Mesodermal cell (in vitro differentiated cells): ENCODE measurements around the gene BBS10.
A peak's percentile ranks its signal among the peaks of the same experiment; 100 is the strongest.
"Not testable (repeated sequence)": the region's sequence is repeated elsewhere in the genome, so short reads cannot be mapped to it uniquely, and the experiment has no call there.

Source experiments
- H3K27ac ChIP-seq: 2 replicates; pipeline ENCODE4 v1.7.0; 2013; ENCODE audit warnings: mild to moderate bottlenecking, low read depth, low read length, moderate library complexity; ENCODE audit not compliant: severe bottlenecking
- H3K36me3 ChIP-seq: 2 replicates; pipeline ENCODE4 v1.7.1; 2013; ENCODE audit warnings: mild to moderate bottlenecking, low read length, moderate library complexity; ENCODE audit not compliant: control insufficient read depth, insufficient read depth
- H3K4me1 ChIP-seq: one replicate; pipeline ENCODE4 v1.7.1; 2013; ENCODE audit warnings: mild to moderate bottlenecking, low read length; ENCODE audit not compliant: insufficient read depth, control insufficient read depth, poor library complexity, severe bottlenecking
- H3K4me3 ChIP-seq: 2 replicates; pipeline ENCODE4 v1.7.0; 2013; ENCODE audit warnings: low read length, control low read depth, mild to moderate bottlenecking; ENCODE audit not compliant: insufficient read depth, poor library complexity, severe bottlenecking; ENCODE audit errors: extremely low read depth
- H3K9me3 ChIP-seq: 2 replicates; pipeline ENCODE4 v1.7.1; 2013; ENCODE audit warnings: mild to moderate bottlenecking, low read length, moderate library complexity; ENCODE audit not compliant: control insufficient read depth
- WGBS, 2 experiments: methylation state at CpG; one replicate each; pipeline ENCODE4 v1.1.5; 2013; ENCODE audit warnings: missing lambda C conversion rate in 2 of 2; ENCODE audit not compliant: insufficient coverage in 2 of 2; 5-methylcytosine and 5-hydroxymethylcytosine counted together

The BBS10 gene

DNA sequence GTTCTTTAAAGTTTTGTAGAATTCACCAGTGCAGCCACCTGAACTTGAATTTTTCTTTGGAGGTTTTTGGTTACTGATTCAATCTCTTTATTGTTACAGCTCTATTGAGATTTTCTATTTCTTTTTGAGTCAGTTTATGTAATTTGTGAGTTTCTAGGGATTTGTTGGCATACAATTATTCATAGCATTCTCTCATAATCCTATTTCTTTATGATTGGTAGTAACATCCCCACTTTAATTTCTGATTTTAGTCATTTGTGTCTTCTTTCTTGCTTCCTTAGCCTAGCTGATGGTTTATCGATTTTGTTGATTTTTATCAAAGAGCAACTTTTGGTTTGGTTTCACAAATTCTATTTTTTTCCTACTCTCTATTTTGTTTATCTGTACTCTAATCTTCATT is 17.9 kb upstream of the BBS10 start:
- 100% methylated on average over 1 of the region's 1 CpG; no CpG with 5 or more reads in 1 of the 2 experiments for WGBS, 2 experiments
- no peaks in the 10 kb centered on the region for H3K4me1 ChIP-seq

GRCh38 chr12:76364131-76364530 is 15.9 kb upstream of the BBS10 start:
- not testable (repeated sequence) for H3K9me3 ChIP-seq, H3K4me3 ChIP-seq, H3K4me1 ChIP-seq, H3K27ac ChIP-seq
- WGBS, 2 experiments = 83 to 93% methylated on average over 2 to 3 of the region's 5 CpGs
- H3K36me3 ChIP-seq = peaks cover 45% of the 10 kb centered on the region

More for the DNA sequence above, 17.9 kb upstream of the BBS10 start:
- Histone ChIP-seq H3K36me3 (peaks cover 58% of the 10 kb centered on the region), H3K4me3 (no peak overlapping the region), H3K9me3 (no peaks in the 10 kb centered on the region), H3K27ac (no peak overlapping the region)

GRCh38 chr12:76360316-76360715 is 12.1 kb upstream of the BBS10 start:
- Histone ChIP-seq H3K27ac (no peak overlapping the region), H3K9me3 (no peaks in the 10 kb centered on the region), H3K4me1 (no peaks in the 10 kb centered on the region), H3K4me3 (no peak overlapping the region), H3K36me3 (peaks cover 36% of the 10 kb centered on the region)
- WGBS, 2 experiments = 92 to 94% methylated on average over 9 of the region's 9 CpGs

GRCh38 chr12:76356071-76356470 is 7.9 kb upstream of the BBS10 start:
- no CpG with 5 or more reads among the region's 1 CpG for WGBS, 2 experiments
- H3K36me3 ChIP-seq = peaks cover 26% of the 10 kb centered on the region
- no peak overlapping the region for H3K27ac ChIP-seq
- H3K4me1 ChIP-seq = no peaks in the 10 kb centered on the region
- H3K4me3 ChIP-seq = no peak overlapping the region
- no peaks in the 10 kb centered on the region for H3K9me3 ChIP-seq

DNA sequence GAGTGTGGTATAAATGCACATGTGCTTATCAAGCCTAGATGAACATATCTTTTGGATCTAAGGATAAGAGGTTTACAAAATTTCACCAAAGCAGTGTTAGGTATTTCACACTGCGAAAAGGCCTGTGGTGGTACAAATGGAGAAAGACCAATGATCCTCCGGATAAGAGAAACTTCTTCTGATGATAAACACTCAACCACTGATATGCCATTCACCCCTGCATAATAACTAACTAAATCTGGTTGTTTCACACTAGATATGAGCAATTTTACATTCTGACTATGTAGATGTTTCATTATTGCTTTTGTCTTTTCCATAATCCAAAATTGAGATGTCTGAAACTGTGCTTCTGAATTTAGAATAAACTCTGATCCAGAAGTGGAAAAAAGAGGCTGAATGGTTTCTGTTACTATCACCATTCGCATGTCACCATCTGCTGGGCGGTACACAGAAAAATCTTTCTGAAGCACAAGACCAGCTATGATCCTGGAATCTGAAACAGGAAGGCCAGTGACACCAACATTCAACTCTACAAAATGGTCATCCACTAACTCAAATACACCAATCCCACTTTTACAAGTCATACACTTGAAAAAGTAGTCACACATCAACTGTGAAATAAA is 1.3 kb downstream of the BBS10 start:
- Histone ChIP-seq H3K9me3 (no peaks in the 10 kb centered on the region), H3K4me1 (peaks cover 15% of the 10 kb centered on the region), H3K4me3 (peak overlapping the region; percentile 75), H3K27ac (no peak overlapping the region), H3K36me3 (peaks cover 5% of the 10 kb centered on the region)
- WGBS, 2 experiments = 69 to 88% methylated on average over 2 to 3 of the region's 4 CpGs

DNA sequence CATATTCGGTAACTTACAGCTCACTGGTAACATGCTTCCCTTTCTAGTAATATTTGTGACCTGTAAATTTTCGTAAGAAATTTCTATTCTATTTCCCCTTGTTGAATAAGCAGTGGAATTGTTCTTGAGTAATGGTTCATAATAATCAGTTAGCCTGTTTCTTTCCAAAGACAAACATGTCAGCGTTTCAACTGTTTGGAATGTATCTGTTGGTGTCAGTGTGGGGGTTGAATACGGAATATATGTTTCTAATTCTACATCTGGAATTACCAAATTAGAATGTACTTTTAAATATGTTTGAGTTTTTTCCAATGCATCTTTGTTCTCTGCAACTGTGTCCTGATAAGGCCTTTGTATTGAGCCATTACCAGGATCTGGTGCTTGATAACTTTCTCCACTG is 2.0 kb downstream of the BBS10 start:
- WGBS, 2 experiments = no CpG with 5 or more reads among the region's 4 CpGs
- H3K27ac ChIP-seq = no peak overlapping the region
- peaks cover 15% of the 10 kb centered on the region for H3K4me1 ChIP-seq

DNA sequence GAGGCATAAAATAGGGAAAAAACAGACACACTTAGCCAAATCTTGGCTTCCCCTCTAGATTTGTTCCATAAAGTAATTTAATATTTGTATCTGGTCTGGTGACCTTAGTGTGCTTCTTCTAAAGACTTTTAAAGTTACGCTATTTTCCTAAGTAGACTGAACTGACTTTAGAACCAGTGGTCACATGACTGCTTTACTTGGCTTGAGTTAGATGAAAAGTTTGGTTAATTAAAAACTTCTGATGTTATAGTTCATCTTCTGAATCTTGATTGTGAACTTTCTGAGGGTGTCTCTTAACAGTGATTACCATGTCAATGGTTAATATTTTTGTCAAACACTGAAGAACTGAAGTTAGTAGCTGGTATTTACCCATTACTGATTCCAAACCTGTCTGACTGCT is 2.6 kb downstream of the BBS10 start:
- peaks cover under 1% of the 10 kb centered on the region for H3K36me3 ChIP-seq

More for the DNA sequence above, 2.0 kb downstream of the BBS10 start:
- H3K4me3 ChIP-seq = no peak overlapping the region
- H3K9me3 ChIP-seq = no peaks in the 10 kb centered on the region
- H3K36me3 ChIP-seq = peaks cover 5% of the 10 kb centered on the region

DNA sequence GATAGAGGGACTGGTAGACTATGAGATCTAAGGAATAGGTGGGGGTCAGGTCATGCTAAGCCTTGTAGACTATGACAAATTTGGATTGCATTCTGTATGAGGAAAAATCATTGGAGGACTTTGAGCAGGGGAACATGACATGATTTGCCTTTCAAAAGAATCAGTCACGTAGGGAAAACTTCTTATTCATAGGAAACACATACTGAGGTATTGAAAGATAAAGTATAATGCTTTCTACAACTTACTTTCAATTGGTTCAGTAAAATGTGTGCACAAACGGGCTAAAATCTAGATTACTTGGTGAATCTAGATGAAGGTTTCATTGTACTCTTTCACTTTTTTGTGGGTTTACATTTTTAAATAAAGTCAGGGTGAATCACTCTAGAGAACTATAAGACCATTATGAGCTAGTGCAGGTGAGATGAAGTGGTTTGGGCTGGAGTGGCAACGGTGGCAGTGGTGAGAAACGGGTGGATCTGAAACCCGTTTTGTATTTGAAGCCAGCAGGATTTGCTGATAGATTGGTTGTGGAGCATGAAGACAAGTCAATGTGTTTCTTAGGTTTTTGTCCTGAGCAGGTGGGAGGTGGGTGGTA is 6.7 kb downstream of the BBS10 start:
- Histone ChIP-seq H3K4me1 (peaks cover 9% of the 10 kb centered on the region), H3K36me3 (no peaks in the 10 kb centered on the region), H3K9me3 (no peaks in the 10 kb centered on the region), H3K4me3 (no peak overlapping the region), H3K27ac (no peak overlapping the region)
- 95 to 100% methylated on average over 3 to 4 of the region's 5 CpGs for WGBS, 2 experiments

More for the DNA sequence above, 2.6 kb downstream of the BBS10 start:
- Histone ChIP-seq H3K4me3 (no peak overlapping the region), H3K4me1 (peaks cover 15% of the 10 kb centered on the region), H3K9me3 (no peaks in the 10 kb centered on the region), H3K27ac (no peak overlapping the region)
- WGBS, 2 experiments = 100% methylated on average over 1 of the region's 1 CpG; no CpG with 5 or more reads in 1 of the 2 experiments

DNA sequence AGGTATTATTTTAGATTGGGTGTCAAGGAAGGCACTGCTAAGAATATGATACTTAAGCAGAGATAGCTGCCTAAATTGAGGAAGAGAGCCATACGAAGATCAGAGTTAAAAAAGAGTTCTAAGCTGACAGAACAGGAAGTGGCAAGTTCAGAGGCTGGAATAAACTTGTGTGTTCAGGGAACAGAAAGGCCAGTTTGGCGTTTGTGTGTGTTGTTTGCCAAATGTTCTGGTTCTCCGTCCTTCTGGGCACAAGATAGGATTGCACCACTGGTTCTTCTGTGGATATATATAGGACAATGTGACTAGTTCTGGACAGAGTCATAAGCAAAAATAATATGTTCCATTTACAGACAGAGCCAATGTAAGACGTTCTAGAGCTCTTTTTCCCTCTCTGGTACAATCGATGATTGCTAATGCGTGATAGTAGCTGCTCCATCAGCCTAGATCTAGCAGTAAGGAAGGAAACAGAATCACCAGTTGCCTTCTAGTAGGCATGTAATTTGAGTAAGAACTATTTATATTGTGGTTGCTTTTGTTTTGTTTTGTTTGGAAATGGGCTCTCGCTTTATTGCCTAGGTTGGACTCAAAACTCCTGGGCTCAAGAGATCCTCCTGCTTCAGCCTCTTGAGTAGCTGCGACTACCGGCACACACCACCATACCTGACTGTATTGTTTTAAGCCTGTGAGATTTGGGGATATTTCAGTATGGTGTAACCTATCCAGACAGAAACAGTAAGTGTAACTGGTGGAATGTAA is 7.4 kb downstream of the BBS10 start:
- no peaks in the 10 kb centered on the region for H3K36me3 ChIP-seq
- H3K4me1 ChIP-seq = peaks cover 3% of the 10 kb centered on the region
- no peak overlapping the region for H3K27ac ChIP-seq
- WGBS, 2 experiments = 83 to 95% methylated on average over 5 to 9 of the region's 9 CpGs
- H3K9me3 ChIP-seq = no peaks in the 10 kb centered on the region
- no peak overlapping the region for H3K4me3 ChIP-seq

DNA sequence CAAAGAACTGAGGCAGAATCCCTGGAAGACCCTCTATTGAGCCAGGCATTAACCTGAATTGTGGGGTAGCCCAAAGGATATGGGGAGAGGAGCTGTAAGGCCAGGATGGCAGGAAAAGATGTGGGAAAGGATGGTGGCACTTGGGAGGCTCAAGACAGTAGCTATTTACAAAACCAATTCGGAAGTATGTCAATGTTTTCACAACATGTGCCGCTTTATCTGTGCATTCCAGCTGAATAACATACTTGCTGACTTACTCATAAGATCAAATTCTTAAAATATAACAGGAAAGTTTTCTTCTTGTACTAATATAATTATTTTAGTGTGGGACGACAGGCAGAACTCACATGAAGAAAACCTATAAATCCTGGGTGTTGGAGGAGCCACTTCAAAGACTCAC is 10.6 kb downstream of the BBS10 start:
- WGBS, 2 experiments = 100% methylated on average over 1 of the region's 3 CpGs; no CpG with 5 or more reads in 1 of the 2 experiments
- no peak overlapping the region for H3K27ac ChIP-seq
- H3K4me1 ChIP-seq = peaks cover 6% of the 10 kb centered on the region
- no peak overlapping the region for H3K4me3 ChIP-seq
- H3K9me3 ChIP-seq = no peaks in the 10 kb centered on the region
- no peaks in the 10 kb centered on the region for H3K36me3 ChIP-seq
